HAP-1 (cell line): ENCODE results near the gene SNAPIN.

Experiments used
- DNase-seq, 2 experiments: peaks; one replicate each; pipeline ENCODE4 v3.0.0-alpha.2; 2016 to 2020; ENCODE audit warnings: low spot score in 2 of 2
- H3K27me3 ChIP-seq: fragments of 250-450 bp; sonication (Bioruptor Pico); 2 replicates; pipeline ENCODE4 v1.5.1; 2020; ENCODE audit warnings: low read depth, mild to moderate bottlenecking, moderate library complexity
- H3K36me3 ChIP-seq: fragments of 250-450 bp; sonication (Bioruptor Pico); replicated peaks from 2 replicates; pipeline ENCODE4 v1.5.1; 2020; ENCODE audit warnings: mild to moderate bottlenecking
- H3K4me1 ChIP-seq: fragments of 250-450 bp; sonication (Bioruptor Pico); 2 replicates; pipeline ENCODE4 v1.5.1; 2020; ENCODE audit warnings: mild to moderate bottlenecking
- H3K4me3 ChIP-seq: fragments of 250-450 bp; sonication (Bioruptor Pico); 2 replicates; pipeline ENCODE4 v1.5.1; 2020; ENCODE audit warnings: mild to moderate bottlenecking, moderate library complexity
- H3K9me3 ChIP-seq: fragments of 250-450 bp; sonication (Bioruptor Pico); 2 replicates; pipeline ENCODE4 v1.5.1; 2020; ENCODE audit warnings: mild to moderate bottlenecking, moderate library complexity
- in situ Hi-C: fragments of 300-500 bp; cut with MboI; formaldehyde crosslinking; loops from 3 replicates; pipeline ENCODE4 v1.14.3; 2020; ENCODE audit warnings: low sequenced_read_pairs, inconsistent platforms, mixed read lengths

The SNAPIN gene

DNA sequence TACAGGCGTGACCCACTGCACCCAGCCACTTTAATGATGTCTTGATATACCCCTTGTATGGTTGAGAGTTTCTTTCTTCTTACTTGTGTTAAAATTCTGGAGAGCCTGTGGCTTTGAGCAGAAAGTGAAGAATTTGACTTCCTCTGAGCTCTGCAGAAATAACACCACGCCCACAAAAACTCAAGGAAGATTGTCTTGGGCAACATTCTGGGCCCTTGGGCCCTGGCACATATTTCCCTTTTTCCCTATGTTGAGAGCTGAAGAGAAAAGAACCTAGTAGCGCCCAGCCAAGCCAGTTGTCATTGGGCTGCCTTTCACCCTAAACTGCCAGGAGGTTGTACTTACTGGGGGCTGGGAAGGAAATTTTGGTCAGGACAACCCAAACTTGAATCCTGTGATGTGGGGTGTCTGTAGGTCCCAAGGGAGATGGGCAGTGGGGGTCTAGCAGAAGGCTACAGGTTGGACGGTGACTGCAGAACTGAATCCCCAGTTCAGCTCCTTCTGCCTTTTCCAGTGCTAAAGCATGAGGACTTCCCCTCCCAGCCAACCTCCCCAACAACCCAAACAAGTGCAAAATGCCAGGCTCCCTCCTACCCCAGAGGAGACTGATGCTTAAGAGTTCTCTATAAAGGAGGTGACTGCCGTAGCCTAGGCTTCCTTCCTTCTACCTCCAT, 11.7 kb upstream of the SNAPIN start:
- in situ Hi-C loops, result no loop called here

DNA sequence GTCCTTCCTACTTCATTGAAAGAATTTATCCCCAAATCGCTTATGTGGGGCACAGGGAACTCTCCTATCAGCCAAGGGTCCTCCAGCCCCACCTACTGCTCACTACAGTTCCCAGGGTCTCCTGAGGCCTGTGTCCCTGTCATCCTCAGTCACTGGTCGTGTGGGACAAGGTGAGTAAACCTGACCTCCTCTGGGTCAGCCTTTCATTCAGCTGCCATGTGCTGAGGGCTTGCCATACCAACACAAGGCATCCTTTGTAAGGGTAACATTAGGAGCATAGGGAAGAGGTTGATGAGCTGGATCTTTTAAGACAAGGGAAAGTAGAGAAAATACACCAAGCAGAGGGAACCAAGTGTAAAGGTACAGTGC, 11.2 kb upstream of the SNAPIN start:
- Histone ChIP-seq H3K4me1 (no peaks in the 10 kb centered on the region), H3K27me3 (no peaks in the 10 kb centered on the region), H3K9me3 (no peaks in the 10 kb centered on the region), H3K36me3 (peaks cover 41% of the 10 kb centered on the region), H3K4me3 (no peak overlapping the region)
- no peak for DNase-seq
- in situ Hi-C loops, result no loop called here

More for the DNA sequence above, 11.7 kb upstream of the SNAPIN start:
- Histone ChIP-seq H3K9me3 (no peaks in the 10 kb centered on the region), H3K4me3 (no peak overlapping the region), H3K27me3 (no peaks in the 10 kb centered on the region), H3K4me1 (no peaks in the 10 kb centered on the region), H3K36me3 (peaks cover 46% of the 10 kb centered on the region)
- DNase-seq, result no peak

DNA sequence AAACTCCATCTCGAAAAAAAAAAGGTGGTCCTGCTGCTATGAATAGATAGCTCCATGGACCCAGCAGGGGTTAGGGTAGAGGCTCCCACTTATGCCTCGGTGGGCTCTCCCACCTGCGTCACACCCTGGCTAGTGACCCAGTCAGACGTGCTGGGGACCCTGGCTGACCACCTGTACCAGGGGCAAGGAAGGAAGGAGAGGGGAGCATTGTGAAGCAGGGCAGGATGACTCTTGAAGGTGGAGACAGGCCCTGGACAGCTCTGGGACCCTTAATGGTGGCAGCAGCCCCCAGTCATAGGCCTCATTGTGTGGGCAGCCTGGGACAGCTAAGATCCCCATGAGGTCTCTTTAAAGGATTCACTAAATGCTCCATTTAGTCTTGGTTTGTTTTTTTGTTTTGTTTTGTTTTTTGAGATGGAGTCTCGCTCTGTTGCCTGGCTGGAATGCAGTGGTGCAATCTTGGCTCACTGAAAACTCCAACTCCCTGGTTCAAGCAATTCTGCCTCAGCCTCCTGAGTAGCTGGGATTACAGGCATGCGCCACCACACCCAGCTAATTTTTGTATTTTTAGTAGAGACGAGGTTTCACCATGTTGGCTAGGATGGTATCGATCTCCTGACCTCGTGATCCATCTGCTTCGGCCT, 10.4 kb upstream of the SNAPIN start:
- in situ Hi-C loops, result no loop called here
- Histone ChIP-seq H3K4me3 (no peak overlapping the region), H3K27me3 (no peaks in the 10 kb centered on the region), H3K4me1 (no peaks in the 10 kb centered on the region), H3K36me3 (peaks cover 33% of the 10 kb centered on the region), H3K9me3 (no peaks in the 10 kb centered on the region)
- DNase-seq, result no peak

DNA sequence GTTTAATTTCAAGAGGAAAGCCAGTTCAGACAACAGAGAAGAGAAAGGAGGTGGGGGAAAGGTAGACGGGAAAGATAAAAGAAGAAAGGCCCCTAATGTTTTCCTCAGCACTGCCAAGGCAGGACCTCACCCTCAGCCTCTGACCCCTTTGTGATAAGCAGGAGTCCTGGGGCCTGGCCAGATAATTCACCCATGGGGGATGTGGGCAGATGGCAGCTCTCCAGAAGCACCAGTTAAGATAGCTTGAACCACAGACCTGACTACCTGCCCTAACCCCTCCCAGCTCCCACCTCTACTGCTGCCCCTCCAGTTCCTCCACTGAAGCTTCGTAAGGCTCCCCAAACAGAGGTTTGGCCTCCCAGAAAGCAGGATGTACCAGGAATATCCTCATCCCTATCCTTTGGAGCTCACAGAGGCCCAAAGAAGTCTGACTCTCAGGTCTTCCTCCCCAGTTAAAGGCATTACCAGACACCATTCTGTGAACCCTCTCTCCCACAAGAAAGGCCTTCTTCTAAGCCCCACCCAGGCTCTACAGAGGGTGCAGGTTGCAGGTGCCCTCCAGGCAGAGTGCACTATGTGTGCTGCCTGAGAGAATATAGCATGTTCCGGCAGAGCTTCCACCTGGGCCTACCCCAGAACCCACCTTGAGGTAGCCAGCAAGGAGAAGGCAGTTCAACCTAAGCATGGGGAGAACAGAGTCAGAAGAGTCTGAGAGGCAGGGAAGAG, 9.2 kb upstream of the SNAPIN start:
- H3K9me3 ChIP-seq, result no peaks in the 10 kb centered on the region
- H3K27me3 ChIP-seq, result no peaks in the 10 kb centered on the region
- H3K4me3 ChIP-seq, result no peak overlapping the region
- DNase-seq, result no peak
- peaks cover 21% of the 10 kb centered on the region for H3K36me3 ChIP-seq
- in situ Hi-C loops, result no loop called here
- H3K4me1 ChIP-seq, result no peaks in the 10 kb centered on the region

DNA sequence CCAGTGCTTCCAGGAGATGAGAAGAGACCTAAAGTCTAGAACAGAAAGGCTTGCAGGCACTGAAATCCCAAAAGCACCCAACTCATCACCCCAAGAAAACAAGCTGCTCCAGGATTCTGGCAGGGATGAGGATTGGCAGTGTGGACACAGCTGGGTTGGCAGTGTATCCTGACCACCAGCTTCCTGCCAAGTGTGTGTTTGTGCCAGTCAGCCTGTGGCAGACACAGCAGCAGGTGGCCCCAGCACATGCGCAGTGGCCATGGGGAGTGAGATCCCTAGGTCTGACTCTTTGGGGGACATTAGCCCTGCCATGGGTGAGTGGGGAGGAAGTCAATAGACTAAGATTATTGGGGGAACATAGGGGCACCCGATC, 8.7 kb upstream of the SNAPIN start:
- in situ Hi-C loops, result loop anchor here (25.0 kb wide), 1 partner anchor 612 kb away; the partner anchor contains the start of gene HAX1
- DNase-seq, result no peak
- H3K27me3 ChIP-seq, result no peaks in the 10 kb centered on the region

DNA sequence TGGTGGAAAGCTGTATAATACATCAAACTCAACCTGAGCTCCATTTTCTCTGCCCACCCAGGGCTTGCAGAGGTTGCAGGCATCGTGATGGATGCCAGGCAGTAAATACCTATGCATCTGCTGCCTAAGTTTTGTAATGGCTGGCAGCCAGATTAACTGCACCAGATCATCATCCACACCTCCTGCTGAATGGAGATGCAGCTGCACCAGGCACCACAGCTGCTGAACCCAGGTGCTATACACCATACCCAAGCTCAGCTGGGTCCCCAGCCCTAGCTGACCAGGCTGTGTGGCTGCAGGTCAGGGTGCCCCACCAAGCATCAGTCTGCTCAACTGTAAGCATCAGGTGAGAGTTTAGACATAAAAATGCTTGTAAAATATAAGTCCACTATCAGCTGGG, 6.7 kb upstream of the SNAPIN start:
- H3K4me1 ChIP-seq, result no peaks in the 10 kb centered on the region
- in situ Hi-C loops, result loop anchor here (25.0 kb wide), 1 partner anchor 611 kb away; the partner anchor contains the start of gene HAX1
- no peaks in the 10 kb centered on the region for H3K36me3 ChIP-seq
- no peaks in the 10 kb centered on the region for H3K27me3 ChIP-seq
- H3K4me3 ChIP-seq, result no peak overlapping the region
- no peak for DNase-seq
- H3K9me3 ChIP-seq, result no peaks in the 10 kb centered on the region

More for the DNA sequence above, 8.7 kb upstream of the SNAPIN start:
- Histone ChIP-seq H3K36me3 (peaks cover 16% of the 10 kb centered on the region), H3K4me3 (no peak overlapping the region), H3K9me3 (no peaks in the 10 kb centered on the region), H3K4me1 (no peaks in the 10 kb centered on the region)

DNA sequence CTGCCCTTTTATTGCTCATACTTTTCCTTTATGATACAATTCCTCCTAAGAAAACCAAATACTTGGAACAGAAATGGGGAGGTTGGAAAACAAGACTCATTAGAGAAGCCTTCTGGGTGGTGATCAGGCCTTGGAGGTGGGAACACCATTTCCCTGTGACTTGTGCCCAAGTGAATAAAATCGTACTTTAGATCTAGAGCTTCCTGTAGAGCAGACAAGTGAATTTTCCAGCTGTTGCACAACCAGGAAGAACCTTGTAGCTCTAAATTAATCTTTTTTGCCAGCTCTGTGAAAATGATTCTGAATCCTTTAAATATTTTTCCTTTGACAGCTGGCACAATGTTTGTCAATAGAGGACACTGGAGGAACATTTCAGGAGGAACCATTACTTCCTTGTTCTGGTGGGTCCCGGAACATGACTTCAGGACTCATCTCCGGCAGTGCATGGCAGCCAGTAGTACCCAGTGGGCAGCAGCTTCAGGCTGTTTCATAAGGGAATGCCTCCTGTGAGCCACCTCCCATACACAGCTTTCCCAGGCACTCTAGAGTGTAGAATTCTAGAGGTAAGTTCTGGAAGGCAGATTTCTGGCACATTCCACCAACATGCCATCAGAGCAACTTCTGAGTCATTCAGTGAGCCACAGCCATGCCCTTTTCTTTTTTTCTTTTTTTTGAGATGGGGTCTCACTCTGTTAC, 5.5 kb upstream of the SNAPIN start:
- Histone ChIP-seq H3K27me3 (no peaks in the 10 kb centered on the region), H3K36me3 (no peaks in the 10 kb centered on the region), H3K4me3 (no peak overlapping the region), H3K9me3 (no peaks in the 10 kb centered on the region), H3K4me1 (no peaks in the 10 kb centered on the region)
- DNase-seq, result no peak
- in situ Hi-C loops, result loop anchor here (25.0 kb wide), 1 partner anchor 609 kb away; the partner anchor contains the start of gene HAX1

DNA sequence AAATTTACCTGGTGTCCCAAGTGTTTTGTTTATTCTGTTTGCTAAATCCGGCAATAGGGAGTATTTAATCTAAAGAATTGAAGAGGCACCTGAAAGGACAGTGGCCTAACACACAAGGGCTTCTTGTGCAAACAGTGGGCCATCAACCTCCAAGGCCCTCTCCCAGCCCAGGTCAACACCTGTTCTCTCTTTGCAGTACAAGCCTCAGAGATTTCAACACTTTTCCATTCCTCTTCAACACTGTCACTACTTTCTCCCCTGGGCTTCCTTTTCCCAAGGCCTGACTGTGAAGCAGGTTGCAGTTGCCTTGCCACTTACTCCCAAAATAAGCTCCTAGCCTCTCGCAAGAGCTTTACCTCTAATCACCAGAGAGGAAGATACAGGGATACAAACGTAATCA, 3.2 kb upstream of the SNAPIN start:
- Histone ChIP-seq H3K4me1 (peaks cover 10% of the 10 kb centered on the region), H3K36me3 (peaks cover 11% of the 10 kb centered on the region), H3K4me3 (no peak overlapping the region), H3K9me3 (no peaks in the 10 kb centered on the region), H3K27me3 (no peaks in the 10 kb centered on the region)
- no peak for DNase-seq
- in situ Hi-C loops, result loop anchor here (25.0 kb wide), 1 partner anchor 607 kb away; the partner anchor contains the start of gene HAX1

DNA sequence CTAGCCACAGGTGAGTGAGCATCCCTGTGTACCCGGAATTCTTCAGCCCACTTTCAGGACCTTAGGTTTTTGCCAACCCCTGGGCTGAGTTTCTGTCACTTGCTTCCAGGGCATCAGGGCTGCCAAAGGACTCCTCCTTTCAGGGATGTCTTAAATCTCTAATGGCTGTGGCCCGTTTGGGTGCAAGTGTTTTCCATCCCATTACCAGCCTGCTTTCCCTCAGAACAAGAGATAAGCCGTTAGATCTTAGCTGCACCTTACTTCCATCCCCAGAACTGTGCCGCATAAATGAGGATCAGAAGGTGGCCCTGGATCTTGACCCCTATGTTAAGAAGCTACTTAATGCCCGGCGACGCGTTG, 652 bp downstream of the SNAPIN start:
- no peak for DNase-seq
- no peaks in the 10 kb centered on the region for H3K27me3 ChIP-seq
- H3K4me1 ChIP-seq, result peaks cover 10% of the 10 kb centered on the region
- H3K36me3 ChIP-seq, result peaks cover 46% of the 10 kb centered on the region
- in situ Hi-C loops, result loop anchor here (25.0 kb wide), 1 partner anchor 603 kb away; the partner anchor contains the start of gene HAX1
- H3K9me3 ChIP-seq, result no peaks in the 10 kb centered on the region
- H3K4me3 ChIP-seq, result peak overlapping the region; percentile 96

DNA sequence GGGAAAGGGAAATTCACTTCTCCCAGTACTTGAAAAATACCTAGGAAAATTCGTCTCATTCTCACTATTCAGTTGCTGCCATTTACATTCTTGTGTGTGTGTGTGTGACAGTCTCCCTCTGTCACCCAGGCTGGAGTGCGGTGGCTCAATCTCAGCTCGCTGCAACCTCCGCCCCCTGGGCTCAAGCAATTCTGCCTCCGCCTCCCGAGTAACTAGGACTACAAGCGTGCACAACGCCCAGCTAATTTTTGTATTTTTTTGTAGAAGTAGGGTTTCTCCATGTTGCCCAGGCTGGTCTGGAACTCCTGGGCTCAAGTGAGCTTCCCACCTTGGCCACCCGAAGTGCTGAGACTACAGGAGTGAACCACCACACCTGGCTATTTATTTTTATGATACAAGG, 1.2 kb downstream of the SNAPIN start:
- Histone ChIP-seq H3K4me3 (peak overlapping the region; percentile 96), H3K36me3 (peaks cover 51% of the 10 kb centered on the region), H3K9me3 (no peaks in the 10 kb centered on the region), H3K4me1 (peaks cover 10% of the 10 kb centered on the region), H3K27me3 (no peaks in the 10 kb centered on the region)
- DNase-seq, result peak in 1 of 2 experiments; percentile 37
- in situ Hi-C loops, result loop anchor here (25.0 kb wide), 1 partner anchor 603 kb away; the partner anchor contains the start of gene HAX1

DNA sequence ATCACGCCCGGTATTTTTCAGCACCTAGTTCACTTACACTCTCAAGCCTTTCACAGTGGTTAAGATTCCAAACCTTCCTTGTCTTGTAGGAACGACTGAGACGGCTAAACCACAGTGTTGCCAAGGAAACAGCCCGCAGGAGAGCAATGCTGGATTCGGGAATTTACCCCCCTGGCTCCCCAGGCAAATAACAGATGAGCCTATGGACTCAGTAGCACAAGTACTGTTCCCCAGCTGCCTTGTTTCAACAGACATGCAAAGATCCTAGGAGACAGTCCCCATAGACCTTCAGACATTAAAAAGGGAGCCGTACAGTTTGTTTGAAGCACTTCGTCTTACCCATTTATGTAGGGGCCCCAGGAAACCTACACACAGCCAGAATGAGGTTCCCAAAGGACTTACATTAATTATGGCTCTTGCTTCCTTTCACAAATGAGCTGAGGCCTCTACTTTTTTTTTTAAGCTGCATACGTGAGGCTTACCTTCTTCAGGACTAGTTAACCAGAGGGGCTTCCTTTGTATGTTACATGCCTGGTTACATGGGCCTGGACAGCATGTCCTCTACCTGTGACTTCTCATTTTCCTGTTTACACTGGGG, 2.7 kb downstream of the SNAPIN start:
- Histone ChIP-seq H3K9me3 (no peaks in the 10 kb centered on the region), H3K36me3 (peaks cover 67% of the 10 kb centered on the region), H3K4me1 (peaks cover 10% of the 10 kb centered on the region), H3K4me3 (no peak overlapping the region), H3K27me3 (no peaks in the 10 kb centered on the region)
- no peak for DNase-seq
- in situ Hi-C loops, result loop anchor here (25.0 kb wide), 1 partner anchor 601 kb away; the partner anchor contains the start of gene HAX1

DNA sequence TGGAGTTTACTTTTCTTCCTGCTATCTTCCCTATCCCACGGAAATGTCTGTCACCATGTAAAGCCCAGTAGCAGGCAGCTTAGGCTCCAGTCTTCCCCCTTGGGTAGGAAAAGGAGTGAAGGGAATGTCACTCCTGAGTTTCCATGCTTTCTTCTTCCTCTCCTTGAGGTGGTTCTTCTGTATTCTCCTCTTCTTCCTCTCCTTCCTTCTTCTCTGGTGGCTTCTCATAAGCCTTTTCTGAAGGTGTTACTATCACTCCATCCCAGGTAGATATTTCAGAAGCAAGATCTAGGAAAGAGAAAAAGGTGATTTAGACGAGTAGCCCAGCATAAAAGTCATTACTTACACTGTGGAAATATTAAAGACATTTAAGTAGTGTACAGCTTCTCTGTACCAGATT, 3.8 kb downstream of the SNAPIN start:
- H3K27me3 ChIP-seq, result no peaks in the 10 kb centered on the region
- no peaks in the 10 kb centered on the region for H3K9me3 ChIP-seq
- H3K4me3 ChIP-seq, result no peak overlapping the region
- in situ Hi-C loops, result loop anchor here (25.0 kb wide), 1 partner anchor 600 kb away; the partner anchor contains the start of gene HAX1
- peaks cover 77% of the 10 kb centered on the region for H3K36me3 ChIP-seq
- peaks cover 10% of the 10 kb centered on the region for H3K4me1 ChIP-seq
- DNase-seq, result no peak

DNA sequence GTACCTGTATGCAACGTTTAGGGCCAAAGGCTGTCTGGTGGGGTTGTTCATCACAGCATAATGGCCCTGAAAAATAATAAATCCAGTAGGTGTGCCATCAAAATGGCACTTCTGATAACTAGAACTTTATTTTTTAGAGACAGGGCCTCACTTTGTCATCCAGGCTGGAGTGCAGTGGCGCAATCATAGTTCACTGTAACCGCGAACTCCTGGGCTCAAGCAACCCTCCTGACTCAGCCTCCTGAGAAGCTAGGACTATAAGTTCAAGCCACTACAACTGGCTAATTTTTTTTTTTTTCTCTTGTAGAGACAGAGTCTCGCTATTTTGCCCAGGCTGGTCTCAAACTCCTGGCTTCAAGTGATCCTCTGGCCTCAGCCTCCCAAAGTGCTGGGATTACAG, 4.7 kb downstream of the SNAPIN start:
- no peaks in the 10 kb centered on the region for H3K27me3 ChIP-seq
- H3K4me1 ChIP-seq, result peaks cover 10% of the 10 kb centered on the region
- no peaks in the 10 kb centered on the region for H3K9me3 ChIP-seq
- no peak overlapping the region for H3K4me3 ChIP-seq
- peaks cover 87% of the 10 kb centered on the region for H3K36me3 ChIP-seq
- in situ Hi-C loops, result loop anchor here (25.0 kb wide), 1 partner anchor 599 kb away; the partner anchor contains the start of gene HAX1
- DNase-seq, result no peak
